Activated CD4-positive, alpha-beta T cell treated with anti-CD3 and anti-CD28 coated beads for 36 hours (primary cell): ENCODE measurements around the gene ZNF766. TPM values are rescaled to one million over a fixed set of nuclear protein-coding genes. Genes with fewer than 3 reads are reported as not detected.

Experiments used
- ATAC-seq: fragments of 200-7000 bp; cut with Tn5 transposase; one replicate; pipeline ENCODE4 v1.10.0; 2021; ENCODE audit warnings: mild to moderate bottlenecking, moderate library complexity
- CTCF ChIA-PET: fragments of 350-600 bp; sonication (Branson Sonifier 250); formaldehyde crosslinking; loops from one replicate; lab custom pipeline; 2021; ENCODE audit warnings: antibody characterized with exemption; lab: Charles Lee
- POLR2A ChIA-PET: fragments of 350-600 bp; sonication (Branson Sonifier 250); formaldehyde crosslinking; loops from one replicate; lab custom pipeline; 2021; ENCODE audit warnings: antibody characterized with exemption, inconsistent platforms; lab: Charles Lee
- DNase-seq: peaks from one replicate; pipeline ENCODE4 v3.0.0-alpha.2; 2020
- H3K27ac Mint-ChIP-seq: one replicate; pipeline ENCODE4 v1.8.0; 2021; ENCODE audit warnings: mixed read lengths
- H3K27me3 Mint-ChIP-seq: one replicate; pipeline ENCODE4 v1.8.0; 2021; ENCODE audit warnings: mixed read lengths
- H3K36me3 Mint-ChIP-seq: one replicate; pipeline ENCODE4 v1.8.0; 2021; ENCODE audit warnings: low read depth, mixed read lengths
- H3K4me1 Mint-ChIP-seq: one replicate; pipeline ENCODE4 v1.8.0; 2021; ENCODE audit warnings: mixed read lengths
- H3K4me3 Mint-ChIP-seq: one replicate; pipeline ENCODE4 v1.8.0; 2021; ENCODE audit warnings: mild to moderate bottlenecking, moderate library complexity, mixed read lengths
- H3K9me3 Mint-ChIP-seq: one replicate; pipeline ENCODE4 v1.8.0; 2021; ENCODE audit warnings: low read depth, mixed read lengths
- intact Hi-C, 2 experiments: fragments of 100-400 bp; cut with DNase I in 1 of 2; cut with micrococcal nuclease in 1 of 2; formaldehyde crosslinking; loops; one replicate each; pipeline versions ENCODE4 v1.14.2 to v1.15.1; 2022 to 2024; cut with DNase I, micrococcal nuclease
- total RNA-seq, 2 experiments: library from RNA; stranded (reverse); gene quantifications; one replicate each; pipeline ENCODE4 v1.2.3, GENCODE V29; 2021

The ZNF766 gene
- total RNA-seq = 10 to 100 TPM; 28.6 to 34.2 TPM

- peaks cover 40% of the 10 kb centered on the region for H3K36me3 Mint-ChIP-seq
- H3K4me3 Mint-ChIP-seq = peak within 1 kb of the TSS; percentile 96
- H3K4me1 Mint-ChIP-seq = peaks cover 35% of the 10 kb centered on the region
- ATAC-seq = peak; percentile 99
- H3K9me3 Mint-ChIP-seq = peaks cover 26% of the 10 kb centered on the region
- no peaks in the 10 kb centered on the region for H3K27me3 Mint-ChIP-seq
- ChIA-PET POLR2A (no interaction called here), CTCF (interaction anchor here (0.6 kb wide), 1 partner anchor 129 kb away, joined by 4 read pairs; no protein-coding TSS in a partner anchor)
- peak; percentile 98 for DNase-seq
- intact Hi-C loops = loop anchor here in 1 of 2 experiments (1.0 to 5.0 kb wide), 12 partner anchors 28 to 693 kb away; partner anchors contain the start of genes PPP2R1A, ZNF480, ZNF528 and ZNF610
- peak within 1 kb of the TSS; percentile 96 for H3K27ac Mint-ChIP-seq
Measured at GRCh38 chr19:52269338-52270261, at the start of gene ZNF766. TSS of gene ZNF766 (plus strand) at chr19:52269587. CDS start at chr19:52269614, 27 bp downstream.

- peak overlapping the region; percentile 19 for H3K27ac Mint-ChIP-seq
- intact Hi-C loops = no loop called here
- no peak overlapping the region for H3K4me3 Mint-ChIP-seq
- H3K27me3 Mint-ChIP-seq = no peaks in the 10 kb centered on the region
- ChIA-PET CTCF (interaction anchor here (0.7 to 1.3 kb wide), 2 partner anchors 14 to 47 kb away, joined by 3 read pairs; no protein-coding TSS in a partner anchor), POLR2A (no interaction called here)
- no peaks in the 10 kb centered on the region for H3K9me3 Mint-ChIP-seq
- no peak for ATAC-seq
- DNase-seq = no peak
- H3K36me3 Mint-ChIP-seq = peaks cover 64% of the 10 kb centered on the region
- H3K4me1 Mint-ChIP-seq = peaks cover 2% of the 10 kb centered on the region
Measured at GRCh38 chr19:52219611-52220010, 49.8 kb upstream of the ZNF766 start.

GRCh38 chr19:52221031-52221430 lies 48.4 kb upstream of the ZNF766 start:
- Mint-ChIP-seq H3K9me3 (no peaks in the 10 kb centered on the region), H3K36me3 (peaks cover 66% of the 10 kb centered on the region), H3K27me3 (no peaks in the 10 kb centered on the region), H3K27ac (no peak overlapping the region), H3K4me1 (peaks cover 9% of the 10 kb centered on the region), H3K4me3 (no peak overlapping the region)
- ChIA-PET POLR2A (no interaction called here), CTCF (no interaction called here)
- no peak for ATAC-seq
- DNase-seq = no peak
- intact Hi-C loops = no loop called here

GRCh38 chr19:52221831-52222375 lies 47.5 kb upstream of the ZNF766 start:
- no peak for ATAC-seq
- no peaks in the 10 kb centered on the region for H3K9me3 Mint-ChIP-seq
- peaks cover 18% of the 10 kb centered on the region for H3K4me1 Mint-ChIP-seq
- H3K27ac Mint-ChIP-seq = no peak overlapping the region
- H3K36me3 Mint-ChIP-seq = peaks cover 71% of the 10 kb centered on the region
- ChIA-PET CTCF (no interaction called here), POLR2A (no interaction called here)
- intact Hi-C loops = no loop called here
- H3K27me3 Mint-ChIP-seq = no peaks in the 10 kb centered on the region
- no peak for DNase-seq
- H3K4me3 Mint-ChIP-seq = no peak overlapping the region

GRCh38 chr19:52224211-52224610 lies 45.2 kb upstream of the ZNF766 start:
- CTCF ChIA-PET = no interaction called here
- H3K27ac Mint-ChIP-seq = peak overlapping the region; percentile 51
- H3K4me3 Mint-ChIP-seq = no peak overlapping the region
- no peaks in the 10 kb centered on the region for H3K9me3 Mint-ChIP-seq
- no peaks in the 10 kb centered on the region for H3K27me3 Mint-ChIP-seq
- intact Hi-C loops = no loop called here
- H3K36me3 Mint-ChIP-seq = peaks cover 76% of the 10 kb centered on the region
- DNase-seq (no peak), ATAC-seq (no peak)
- peaks cover 23% of the 10 kb centered on the region for H3K4me1 Mint-ChIP-seq
- POLR2A ChIA-PET = interaction anchor here (0.6 kb wide), 1 partner anchor 23 kb away, joined by 4 read pairs; no protein-coding TSS in a partner anchor

GRCh38 chr19:52226652-52227051 lies 42.7 kb upstream of the ZNF766 start:
- no peak overlapping the region for H3K4me3 Mint-ChIP-seq
- H3K27me3 Mint-ChIP-seq = no peaks in the 10 kb centered on the region
- peak; percentile 65 for DNase-seq
- peak overlapping the region; percentile 94 for H3K27ac Mint-ChIP-seq
- H3K9me3 Mint-ChIP-seq = no peaks in the 10 kb centered on the region
- ChIA-PET CTCF (interaction anchor here (0.9 to 3.3 kb wide), 3 partner anchors 11 to 54 kb away, joined by 3 to 11 read pairs (median 5); partner anchors contain the start of gene PPP2R1A), POLR2A (interaction anchor here (0.9 to 1.0 kb wide), 2 partner anchors 9 to 12 kb away, joined by 3 to 4 read pairs; no protein-coding TSS in a partner anchor)
- intact Hi-C loops = no loop called here
- H3K4me1 Mint-ChIP-seq = peaks cover 32% of the 10 kb centered on the region
- peaks cover 61% of the 10 kb centered on the region for H3K36me3 Mint-ChIP-seq
- ATAC-seq = peak; percentile 86

GRCh38 chr19:52227196-52227940 lies 42.0 kb upstream of the ZNF766 start:
- intact Hi-C loops = no loop called here
- Mint-ChIP-seq H3K4me3 (no peak overlapping the region), H3K9me3 (no peaks in the 10 kb centered on the region), H3K27ac (peak overlapping the region; percentile 94), H3K4me1 (peaks cover 32% of the 10 kb centered on the region), H3K36me3 (peaks cover 61% of the 10 kb centered on the region), H3K27me3 (no peaks in the 10 kb centered on the region)
- no peak for DNase-seq
- peak; percentile 16 for ATAC-seq
- ChIA-PET POLR2A (interaction anchor here (1.0 kb wide), 1 partner anchor 13 kb away, joined by 4 read pairs; no protein-coding TSS in a partner anchor), CTCF (interaction anchor here (1.2 to 3.3 kb wide), 2 partner anchors 10 to 38 kb away, joined by 5 to 11 read pairs; partner anchors contain the start of gene PPP2R1A)

- intact Hi-C loops = no loop called here
- H3K4me3 Mint-ChIP-seq = no peak overlapping the region
- CTCF ChIA-PET = interaction anchor here (3.3 kb wide), 1 partner anchor 9 kb away, joined by 11 read pairs; no protein-coding TSS in a partner anchor
- POLR2A ChIA-PET = no interaction called here
- no peaks in the 10 kb centered on the region for H3K9me3 Mint-ChIP-seq
- H3K27me3 Mint-ChIP-seq = no peaks in the 10 kb centered on the region
- DNase-seq (no peak), ATAC-seq (no peak)
- peak overlapping the region; percentile 94 for H3K27ac Mint-ChIP-seq
- peaks cover 55% of the 10 kb centered on the region for H3K36me3 Mint-ChIP-seq
- H3K4me1 Mint-ChIP-seq = peaks cover 32% of the 10 kb centered on the region
Measured at GRCh38 chr19:52227980-52228379, 41.4 kb upstream of the ZNF766 start.

GRCh38 chr19:52229524-52229923 lies 39.9 kb upstream of the ZNF766 start:
- peaks cover 40% of the 10 kb centered on the region for H3K36me3 Mint-ChIP-seq

GRCh38 chr19:52230685-52231084 lies 38.7 kb upstream of the ZNF766 start:
- Mint-ChIP-seq H3K4me1 (peaks cover 26% of the 10 kb centered on the region), H3K9me3 (no peaks in the 10 kb centered on the region), H3K27me3 (no peaks in the 10 kb centered on the region), H3K27ac (peak overlapping the region; percentile 16), H3K4me3 (no peak overlapping the region), H3K36me3 (peaks cover 32% of the 10 kb centered on the region)
- ATAC-seq (no peak), DNase-seq (no peak)
- ChIA-PET CTCF (interaction anchor here (0.6 kb wide), 1 partner anchor 147 kb away, joined by 3 read pairs; no protein-coding TSS in a partner anchor), POLR2A (interaction anchor here (0.6 kb wide), 1 partner anchor 17 kb away, joined by 3 read pairs; no protein-coding TSS in a partner anchor)
- intact Hi-C loops = loop anchor here in 1 of 2 experiments (10.0 kb wide), 1 partner anchor 456 kb away; no protein-coding TSS in a partner anchor

More at GRCh38 chr19:52229524-52229923, 39.9 kb upstream of the ZNF766 start:
- Mint-ChIP-seq H3K27me3 (no peaks in the 10 kb centered on the region), H3K27ac (no peak overlapping the region), H3K9me3 (no peaks in the 10 kb centered on the region), H3K4me3 (no peak overlapping the region), H3K4me1 (peaks cover 30% of the 10 kb centered on the region)
- CTCF ChIA-PET = interaction anchor here (3.3 kb wide), 1 partner anchor 8 kb away, joined by 11 read pairs; no protein-coding TSS in a partner anchor
- POLR2A ChIA-PET = no interaction called here
- ATAC-seq = no peak
- intact Hi-C loops = no loop called here
- no peak for DNase-seq
